Erythroblast (primary cell): ENCODE measurements around the gene AXIN2.

Source experiments
- DNase-seq, 2 experiments: peaks; one replicate each; lab custom pipeline; 2025; lab: John Stamatoyannopoulos, UW
- GATA1 ChIP-seq: IDR thresholded peaks from 2 replicates; pipeline ENCODE4 v1.6.1; 2011; ENCODE audit warnings: low read depth, mild to moderate bottlenecking, control low read depth, low read length, moderate library complexity
- POLR2A ChIP-seq: IDR thresholded peaks from 2 replicates; pipeline ENCODE4 v1.6.1; 2011; ENCODE audit warnings: mild to moderate bottlenecking, low read length

Gene AXIN2

GRCh38 chr17:65567566-65567965 is 6.1 kb upstream of the AXIN2 start:
- no peak for DNase-seq
- no peak for TF ChIP-seq POLR2A
- no peak for TF ChIP-seq GATA1

- DNase-seq, result no peak
- TF ChIP-seq POLR2A (no peak), GATA1 (no peak)
These were observed 4.1 kb upstream of the AXIN2 start for GRCh38 chr17:65565559-65565958.

- no peak for DNase-seq
- TF ChIP-seq POLR2A, result no peak
- TF ChIP-seq GATA1, result no peak
These were observed 3.3 kb upstream of the AXIN2 start for GRCh38 chr17:65564793-65565192.

GRCh38 chr17:65562206-65562531 is 721 bp upstream of the AXIN2 start:
- TF ChIP-seq GATA1 (no peak), POLR2A (no peak)

GRCh38 chr17:65560628-65561451 is 608 bp downstream of the AXIN2 start:
- no peak for TF ChIP-seq POLR2A
- no peak for TF ChIP-seq GATA1
- peak in 1 of 2 experiments; percentile 12 for DNase-seq

More at GRCh38 chr17:65562206-65562531, 721 bp upstream of the AXIN2 start:
- DNase-seq, result no peak

- no peak for TF ChIP-seq POLR2A
- TF ChIP-seq GATA1, result no peak
- no peak for DNase-seq
These were observed 1.4 kb downstream of the AXIN2 start for GRCh38 chr17:65559804-65560627.

GRCh38 chr17:65559461-65559803 is 2.0 kb downstream of the AXIN2 start:
- no peak for DNase-seq
- TF ChIP-seq GATA1 (no peak), POLR2A (no peak)

GRCh38 chr17:65558683-65559460 is 2.6 kb downstream of the AXIN2 start:
- no peak for DNase-seq

GRCh38 chr17:65558311-65558682 is 3.2 kb downstream of the AXIN2 start:
- DNase-seq, result no peak
- TF ChIP-seq POLR2A (no peak), GATA1 (no peak)

More at GRCh38 chr17:65558683-65559460, 2.6 kb downstream of the AXIN2 start:
- TF ChIP-seq GATA1 (no peak), POLR2A (no peak)

- TF ChIP-seq POLR2A (no peak), GATA1 (no peak)
- DNase-seq, result no peak
These were observed 3.8 kb downstream of the AXIN2 start for GRCh38 chr17:65557349-65558310.

- DNase-seq, result no peak
- no peak for TF ChIP-seq POLR2A
- no peak for TF ChIP-seq GATA1
These were observed 4.5 kb downstream of the AXIN2 start for GRCh38 chr17:65556910-65557348.

GRCh38 chr17:65556014-65556909 is 5.2 kb downstream of the AXIN2 start:
- TF ChIP-seq GATA1 (no peak), POLR2A (no peak)

More at GRCh38 chr17:65556014-65556909, 5.2 kb downstream of the AXIN2 start:
- peak; percentile 61 to 78 for DNase-seq
